Measurements from ENCODE around the gene APLN. TPM values are rescaled to one million over a fixed set of nuclear protein-coding genes. Genes with fewer than 3 reads are reported as not detected.
A peak's percentile ranks its signal among the peaks of the same experiment; 100 is the strongest.

The APLN gene
- total RNA-seq, result 0.65 and 0.66 TPM in 2 replicates

- intact Hi-C loops (cut with micrococcal nuclease), result loop anchor here (5.0 kb wide), 2 partner anchors 82 to 167 kb away; partner anchors contain the start of gene XPNPEP2
- peak within 1 kb of the TSS; percentile 75 for H3K4me3 Mint-ChIP-seq
- DNase-seq, result peak; percentile 65
- H3K9me3 Mint-ChIP-seq, result no peaks in the 10 kb centered on the region
- H3K27me3 Mint-ChIP-seq, result peaks cover 23% of the 10 kb centered on the region
- peaks cover 10% of the 10 kb centered on the region for H3K4me1 Mint-ChIP-seq
- no peak within 1 kb of the TSS for H3K27ac Mint-ChIP-seq
- H3K36me3 Mint-ChIP-seq (ENCODE audit: low read depth), result no peaks in the 10 kb centered on the region
Observed at GRCh38 chrX:129654652-129655546, at the start of gene APLN. TSS of gene APLN (minus strand) at chrX:129654956. CDS start at chrX:129654630, 326 bp downstream.

DNA sequence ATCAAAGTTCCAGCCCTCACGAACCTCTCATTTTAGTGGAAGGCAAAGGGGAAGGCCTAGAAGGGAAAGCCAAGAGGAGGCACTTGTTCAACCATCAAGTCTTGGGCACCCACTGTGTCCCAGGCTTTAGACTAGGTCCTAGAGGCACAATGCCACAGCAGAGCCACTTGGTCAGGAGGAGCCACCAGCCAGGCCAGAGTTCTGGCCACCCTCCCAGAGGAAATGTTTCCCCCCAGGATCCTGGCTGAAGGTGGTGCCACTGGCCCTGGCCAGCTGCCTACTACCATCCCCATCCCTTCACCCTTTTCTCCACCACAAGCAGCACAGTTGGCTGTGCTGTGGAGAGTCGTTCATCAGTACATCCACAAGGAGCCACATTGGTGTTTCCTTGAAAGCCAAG, 49.7 kb upstream of the APLN start:
- no peaks in the 10 kb centered on the region for H3K4me1 Mint-ChIP-seq
- no peaks in the 10 kb centered on the region for H3K9me3 Mint-ChIP-seq
- no peak for DNase-seq
- no peak overlapping the region for H3K4me3 Mint-ChIP-seq
- H3K27ac Mint-ChIP-seq, result no peak overlapping the region
- H3K36me3 Mint-ChIP-seq (ENCODE audit: low read depth), result no peaks in the 10 kb centered on the region
- peaks cover 3% of the 10 kb centered on the region for H3K27me3 Mint-ChIP-seq
- intact Hi-C loops (cut with micrococcal nuclease), result no loop called here

- H3K4me1 Mint-ChIP-seq, result no peaks in the 10 kb centered on the region
- no peaks in the 10 kb centered on the region for H3K36me3 Mint-ChIP-seq (ENCODE audit: low read depth)
- no peak for DNase-seq
Observed at GRCh38 chrX:129701624-129702069, 46.9 kb upstream of the APLN start.

GRCh38 chrX:129700536-129700935, 45.8 kb upstream of the APLN start:
- Mint-ChIP-seq H3K27ac (no peak overlapping the region), H3K9me3 (no peaks in the 10 kb centered on the region), H3K4me3 (no peak overlapping the region), H3K36me3 (ENCODE audit: low read depth) (no peaks in the 10 kb centered on the region), H3K4me1 (no peaks in the 10 kb centered on the region), H3K27me3 (no peaks in the 10 kb centered on the region)
- intact Hi-C loops (cut with micrococcal nuclease), result no loop called here
- no peak for DNase-seq

More at GRCh38 chrX:129701624-129702069, 46.9 kb upstream of the APLN start:
- Mint-ChIP-seq H3K27me3 (no peaks in the 10 kb centered on the region), H3K4me3 (no peak overlapping the region), H3K27ac (no peak overlapping the region), H3K9me3 (no peaks in the 10 kb centered on the region)
- intact Hi-C loops (cut with micrococcal nuclease), result no loop called here

DNA sequence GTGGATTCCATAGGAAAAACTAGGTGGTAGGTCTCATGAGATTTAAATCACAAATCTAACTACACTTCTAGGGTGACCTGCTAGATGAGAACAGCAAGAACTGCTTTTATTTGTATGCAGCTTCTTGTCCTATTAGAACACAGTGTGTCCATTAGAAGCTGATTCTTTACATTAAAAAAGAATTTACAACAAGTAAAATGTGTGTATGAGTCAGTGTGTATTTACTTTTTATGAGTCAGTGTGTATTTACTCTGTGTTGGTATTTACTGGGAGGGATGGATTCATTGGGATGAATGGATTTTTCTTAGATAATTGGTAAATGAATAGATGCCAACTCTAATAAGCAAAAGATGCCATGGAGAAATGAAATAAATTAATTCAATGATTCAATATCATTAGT, 43.4 kb upstream of the APLN start:
- no peaks in the 10 kb centered on the region for H3K4me1 Mint-ChIP-seq
- no peaks in the 10 kb centered on the region for H3K27me3 Mint-ChIP-seq
- no peaks in the 10 kb centered on the region for H3K36me3 Mint-ChIP-seq (ENCODE audit: low read depth)
- intact Hi-C loops (cut with micrococcal nuclease), result no loop called here
- H3K27ac Mint-ChIP-seq, result no peak overlapping the region
- no peak overlapping the region for H3K4me3 Mint-ChIP-seq
- H3K9me3 Mint-ChIP-seq, result no peaks in the 10 kb centered on the region
- no peak for DNase-seq

- no peaks in the 10 kb centered on the region for H3K36me3 Mint-ChIP-seq (ENCODE audit: low read depth)
- H3K9me3 Mint-ChIP-seq, result no peaks in the 10 kb centered on the region
- no peaks in the 10 kb centered on the region for H3K4me1 Mint-ChIP-seq
- H3K27ac Mint-ChIP-seq, result no peak overlapping the region
- DNase-seq, result no peak
- no peak overlapping the region for H3K4me3 Mint-ChIP-seq
- H3K27me3 Mint-ChIP-seq, result no peaks in the 10 kb centered on the region
- intact Hi-C loops (cut with micrococcal nuclease), result no loop called here
Observed at GRCh38 chrX:129697204-129697829, 42.6 kb upstream of the APLN start.

DNA sequence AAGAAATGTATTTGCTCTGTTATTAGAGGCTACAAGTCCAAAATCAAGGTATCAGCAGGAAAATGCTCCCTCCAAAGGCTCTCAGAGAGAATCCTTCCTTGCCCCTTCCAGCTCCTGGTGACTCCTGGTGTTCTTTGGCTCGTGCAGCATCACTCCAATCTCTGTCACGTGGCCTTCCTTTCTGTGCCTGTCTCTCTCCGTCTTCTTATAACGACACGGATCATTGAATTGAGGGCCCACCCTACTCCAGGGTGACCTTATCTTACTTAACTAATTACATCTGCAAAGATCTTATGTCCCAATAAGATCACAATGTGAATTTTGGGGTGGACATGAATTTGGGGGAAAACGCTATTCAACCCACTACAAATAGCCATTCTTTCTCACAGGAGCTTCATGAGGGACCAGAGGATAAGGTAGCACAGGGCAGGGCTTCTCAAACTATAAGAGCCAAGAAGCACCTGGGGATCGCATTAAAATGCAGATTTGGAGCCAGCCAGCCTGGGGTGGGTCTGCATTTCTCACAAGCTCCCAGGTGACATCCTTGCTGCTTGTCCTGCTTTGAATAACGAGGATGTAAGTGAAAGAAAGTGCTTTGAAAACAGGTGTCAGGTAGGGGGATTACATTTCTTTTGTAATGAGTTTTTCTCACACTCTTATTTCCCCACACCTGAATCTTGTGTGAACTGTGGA, 41.9 kb upstream of the APLN start:
- H3K4me3 Mint-ChIP-seq, result no peak overlapping the region
- DNase-seq, result no peak
- H3K27ac Mint-ChIP-seq, result no peak overlapping the region
- no peaks in the 10 kb centered on the region for H3K27me3 Mint-ChIP-seq
- intact Hi-C loops (cut with micrococcal nuclease), result no loop called here
- H3K4me1 Mint-ChIP-seq, result no peaks in the 10 kb centered on the region
- H3K9me3 Mint-ChIP-seq, result no peaks in the 10 kb centered on the region
- no peaks in the 10 kb centered on the region for H3K36me3 Mint-ChIP-seq (ENCODE audit: low read depth)

- intact Hi-C loops (cut with micrococcal nuclease), result no loop called here
- Mint-ChIP-seq H3K4me3 (no peak overlapping the region), H3K9me3 (no peaks in the 10 kb centered on the region), H3K27ac (no peak overlapping the region), H3K27me3 (no peaks in the 10 kb centered on the region), H3K4me1 (no peaks in the 10 kb centered on the region), H3K36me3 (ENCODE audit: low read depth) (no peaks in the 10 kb centered on the region)
- DNase-seq, result no peak
Observed at GRCh38 chrX:129695937-129696336, 41.2 kb upstream of the APLN start.

- intact Hi-C loops (cut with micrococcal nuclease), result no loop called here
- Mint-ChIP-seq H3K9me3 (no peaks in the 10 kb centered on the region), H3K27ac (no peak overlapping the region), H3K4me1 (no peaks in the 10 kb centered on the region), H3K27me3 (no peaks in the 10 kb centered on the region), H3K4me3 (no peak overlapping the region), H3K36me3 (ENCODE audit: low read depth) (no peaks in the 10 kb centered on the region)
- DNase-seq, result no peak
Observed at GRCh38 chrX:129695535-129695934, 40.8 kb upstream of the APLN start.

DNA sequence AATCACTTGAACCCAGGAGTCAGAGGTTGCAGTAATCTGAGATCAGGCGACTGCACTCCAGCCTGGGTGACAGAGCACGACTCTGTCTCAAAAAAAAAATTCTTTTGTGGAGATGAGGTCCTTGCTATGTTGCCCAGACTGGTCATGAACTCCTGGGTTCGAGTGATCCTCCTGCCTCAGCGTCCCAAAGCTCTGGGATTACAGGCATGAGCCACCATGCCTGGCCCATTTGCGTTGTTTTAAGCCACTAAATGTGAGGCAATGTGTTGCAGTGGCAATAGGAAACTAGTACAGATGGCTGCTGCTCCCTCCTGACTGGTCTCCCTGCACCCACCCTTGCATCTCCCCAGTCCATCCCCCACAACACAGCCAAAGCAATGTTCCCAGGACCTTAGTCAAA, 40.0 kb upstream of the APLN start:
- Mint-ChIP-seq H3K4me1 (no peaks in the 10 kb centered on the region), H3K27ac (no peak overlapping the region), H3K36me3 (ENCODE audit: low read depth) (no peaks in the 10 kb centered on the region), H3K27me3 (no peaks in the 10 kb centered on the region), H3K4me3 (no peak overlapping the region), H3K9me3 (no peaks in the 10 kb centered on the region)
- DNase-seq, result no peak
- intact Hi-C loops (cut with micrococcal nuclease), result no loop called here

GRCh38 chrX:129693354-129693753, 38.6 kb upstream of the APLN start:
- no peaks in the 10 kb centered on the region for H3K36me3 Mint-ChIP-seq (ENCODE audit: low read depth)
- no peaks in the 10 kb centered on the region for H3K4me1 Mint-ChIP-seq

GRCh38 chrX:129690435-129690834, 35.7 kb upstream of the APLN start:
- intact Hi-C loops (cut with micrococcal nuclease), result no loop called here
- H3K36me3 Mint-ChIP-seq (ENCODE audit: low read depth), result no peaks in the 10 kb centered on the region
- no peaks in the 10 kb centered on the region for H3K4me1 Mint-ChIP-seq
- H3K4me3 Mint-ChIP-seq, result no peak overlapping the region
- no peaks in the 10 kb centered on the region for H3K27me3 Mint-ChIP-seq
- no peak overlapping the region for H3K27ac Mint-ChIP-seq
- DNase-seq, result peak; percentile 10
- no peaks in the 10 kb centered on the region for H3K9me3 Mint-ChIP-seq

More at GRCh38 chrX:129693354-129693753, 38.6 kb upstream of the APLN start:
- DNase-seq, result peak; percentile 26
- Mint-ChIP-seq H3K27ac (no peak overlapping the region), H3K9me3 (no peaks in the 10 kb centered on the region), H3K27me3 (no peaks in the 10 kb centered on the region), H3K4me3 (no peak overlapping the region)
- intact Hi-C loops (cut with micrococcal nuclease), result no loop called here

- Mint-ChIP-seq H3K27me3 (no peaks in the 10 kb centered on the region), H3K36me3 (ENCODE audit: low read depth) (no peaks in the 10 kb centered on the region), H3K9me3 (no peaks in the 10 kb centered on the region), H3K27ac (no peak overlapping the region), H3K4me3 (no peak overlapping the region), H3K4me1 (no peaks in the 10 kb centered on the region)
- intact Hi-C loops (cut with micrococcal nuclease), result no loop called here
- peak; percentile 8 for DNase-seq
Observed at GRCh38 chrX:129689796-129690195, 35.0 kb upstream of the APLN start.

GRCh38 chrX:129688097-129688496, 33.3 kb upstream of the APLN start:
- no peaks in the 10 kb centered on the region for H3K4me1 Mint-ChIP-seq
- intact Hi-C loops (cut with micrococcal nuclease), result no loop called here
- peak; percentile 22 for DNase-seq
- H3K27ac Mint-ChIP-seq, result no peak overlapping the region
- no peaks in the 10 kb centered on the region for H3K27me3 Mint-ChIP-seq
- no peak overlapping the region for H3K4me3 Mint-ChIP-seq
- H3K36me3 Mint-ChIP-seq (ENCODE audit: low read depth), result no peaks in the 10 kb centered on the region
- H3K9me3 Mint-ChIP-seq, result no peaks in the 10 kb centered on the region

All from activated CD4-positive, alpha-beta T cell treated with anti-CD3 and anti-CD28 coated beads, Interleukin-2, amount 10 ng/mL, durations not matched to agents 24 days and 14 days (primary cell).